ENCODE measurements around the gene PPA2.

PPA2 gene

DNA sequence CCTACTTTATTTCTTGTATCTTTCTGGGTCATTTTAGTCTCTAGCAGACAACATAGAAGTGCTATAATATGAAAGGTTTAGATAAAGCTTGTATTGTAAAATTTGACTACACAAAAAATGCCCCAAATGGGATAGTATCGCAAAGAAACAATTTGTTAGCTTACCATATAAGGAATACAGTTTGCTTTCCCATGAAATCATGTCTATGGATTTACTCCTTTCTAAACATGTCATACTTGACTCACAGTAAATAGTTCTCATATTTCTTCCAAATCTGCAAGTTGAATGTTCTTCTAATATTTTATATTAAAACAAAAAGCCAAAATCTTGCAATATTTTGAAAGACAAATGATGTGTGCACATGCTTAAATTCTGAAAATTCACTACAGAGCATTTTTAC is 103.9 kb downstream of the PPA2 start:
- TF ChIP-seq, protein P1, sequence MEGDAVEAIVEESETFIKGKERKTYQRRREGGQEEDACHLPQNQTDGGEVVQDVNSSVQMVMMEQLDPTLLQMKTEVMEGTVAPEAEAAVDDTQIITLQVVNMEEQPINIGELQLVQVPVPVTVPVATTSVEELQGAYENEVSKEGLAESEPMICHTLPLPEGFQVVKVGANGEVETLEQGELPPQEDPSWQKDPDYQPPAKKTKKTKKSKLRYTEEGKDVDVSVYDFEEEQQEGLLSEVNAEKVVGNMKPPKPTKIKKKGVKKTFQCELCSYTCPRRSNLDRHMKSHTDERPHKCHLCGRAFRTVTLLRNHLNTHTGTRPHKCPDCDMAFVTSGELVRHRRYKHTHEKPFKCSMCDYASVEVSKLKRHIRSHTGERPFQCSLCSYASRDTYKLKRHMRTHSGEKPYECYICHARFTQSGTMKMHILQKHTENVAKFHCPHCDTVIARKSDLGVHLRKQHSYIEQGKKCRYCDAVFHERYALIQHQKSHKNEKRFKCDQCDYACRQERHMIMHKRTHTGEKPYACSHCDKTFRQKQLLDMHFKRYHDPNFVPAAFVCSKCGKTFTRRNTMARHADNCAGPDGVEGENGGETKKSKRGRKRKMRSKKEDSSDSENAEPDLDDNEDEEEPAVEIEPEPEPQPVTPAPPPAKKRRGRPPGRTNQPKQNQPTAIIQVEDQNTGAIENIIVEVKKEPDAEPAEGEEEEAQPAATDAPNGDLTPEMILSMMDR (IDR thresholded peaks at IDR 0.05; ENCODE audit: low read depth, low read length): no peak
- H3K4me3 ChIP-seq (ENCODE audit: low read depth, low read length): no peak overlapping the region

DNA sequence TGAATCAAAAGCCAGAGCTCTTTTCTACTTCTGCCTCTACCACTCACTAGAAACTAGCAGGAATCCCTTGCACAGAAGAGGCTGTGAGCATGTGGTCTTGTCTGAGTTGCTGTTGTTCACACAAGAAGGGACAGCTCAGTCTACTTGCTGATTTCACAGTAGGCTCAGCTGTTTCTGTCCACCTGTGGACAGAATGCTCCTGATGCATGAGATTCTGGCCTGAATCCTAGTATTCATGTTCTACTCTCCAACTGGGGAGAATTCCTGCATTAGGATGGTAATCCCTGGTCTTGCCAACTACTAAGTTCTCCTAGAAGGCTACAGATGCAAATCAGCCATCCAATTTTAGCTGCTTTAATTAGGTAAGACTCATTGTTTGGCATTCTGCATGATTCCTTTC is 112.8 kb downstream of the PPA2 start:
- no peak overlapping the region for H3K4me3 ChIP-seq (ENCODE audit: low read depth, low read length)
- TF ChIP-seq, protein P1 (IDR thresholded peaks at IDR 0.05; ENCODE audit: low read depth, low read length): no peak

GRCh38 chr4:105357258-105357980 is 116.4 kb downstream of the PPA2 start:
- TF ChIP-seq, protein P1 (IDR thresholded peaks at IDR 0.05; ENCODE audit: low read depth, low read length): no peak
- H3K4me3 ChIP-seq (ENCODE audit: low read depth, low read length): no peak overlapping the region

GRCh38 chr4:105356194-105356593 is 117.7 kb downstream of the PPA2 start:
- TF ChIP-seq, protein P1 (IDR thresholded peaks at IDR 0.05; ENCODE audit: low read depth, low read length): no peak
- H3K4me3 ChIP-seq (ENCODE audit: low read depth, low read length): no peak overlapping the region

GRCh38 chr4:105352826-105353225 is 121.0 kb downstream of the PPA2 start:
- H3K4me3 ChIP-seq (ENCODE audit: low read depth, low read length): no peak overlapping the region
- TF ChIP-seq, protein P1 (IDR thresholded peaks at IDR 0.05; ENCODE audit: low read depth, low read length): no peak

DNA sequence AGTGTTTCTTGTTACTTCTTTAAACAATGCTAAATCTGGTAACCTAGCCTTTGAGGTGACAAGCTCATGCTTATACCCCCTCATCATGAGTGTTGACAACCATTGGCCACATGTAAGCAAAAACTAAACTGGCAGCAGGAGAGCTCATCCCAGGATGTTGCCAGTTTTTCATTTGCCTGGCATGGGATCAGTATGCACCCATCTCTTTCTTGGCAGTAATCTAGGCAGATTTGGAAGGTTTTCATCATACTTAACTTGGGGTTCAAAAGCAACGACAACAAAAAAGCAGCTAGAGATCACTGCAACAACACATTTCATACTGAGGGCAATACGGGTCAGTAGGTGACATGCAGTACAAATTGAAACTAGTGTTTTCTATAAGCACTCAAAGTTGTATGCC is 122.0 kb downstream of the PPA2 start:
- H3K4me3 ChIP-seq (ENCODE audit: low read depth, low read length): no peak overlapping the region
- TF ChIP-seq, protein P1 (IDR thresholded peaks at IDR 0.05; ENCODE audit: low read depth, low read length): no peak

GRCh38 chr4:105350859-105351490 is 122.9 kb downstream of the PPA2 start:
- TF ChIP-seq, protein P1 (IDR thresholded peaks at IDR 0.05; ENCODE audit: low read depth, low read length): no peak
- H3K4me3 ChIP-seq (ENCODE audit: low read depth, low read length): no peak overlapping the region

All from WI38 (cell line).